SW 1271 (cell line): ENCODE data around the gene RIN3.
"Not testable (repeated sequence)": the region's sequence is repeated elsewhere in the genome, so short reads cannot be mapped to it uniquely, and the experiment has no call there.

Source experiments
- DNase-seq, 2 experiments: peaks; one replicate each; lab custom pipeline; 2025; lab: John Stamatoyannopoulos, UW

RIN3 gene

GRCh38 chr14:92627707-92628215, 114.2 kb downstream of the RIN3 start:
- DNase-seq = no peak

- no peak for DNase-seq
Measured at GRCh38 chr14:92628636-92629035, 115.1 kb downstream of the RIN3 start.

GRCh38 chr14:92630367-92630766, 116.8 kb downstream of the RIN3 start:
- no peak for DNase-seq

- no peak for DNase-seq
Measured at GRCh38 chr14:92631098-92631497, 117.5 kb downstream of the RIN3 start.

- no peak for DNase-seq
Measured at GRCh38 chr14:92632546-92633273, 119.1 kb downstream of the RIN3 start.

GRCh38 chr14:92633274-92633616, 119.7 kb downstream of the RIN3 start:
- no peak for DNase-seq

- no peak for DNase-seq
Measured at GRCh38 chr14:92633724-92634123, 120.1 kb downstream of the RIN3 start.

GRCh38 chr14:92635031-92635430, 121.5 kb downstream of the RIN3 start:
- DNase-seq = no peak

GRCh38 chr14:92635896-92636295, 122.3 kb downstream of the RIN3 start:
- no peak for DNase-seq

- DNase-seq = no peak
Measured at GRCh38 chr14:92637228-92637627, 123.6 kb downstream of the RIN3 start.

GRCh38 chr14:92637864-92638263, 124.3 kb downstream of the RIN3 start:
- no peak for DNase-seq

- DNase-seq = no peak
Measured at GRCh38 chr14:92638266-92638665, 124.7 kb downstream of the RIN3 start.

GRCh38 chr14:92638904-92639303, 125.3 kb downstream of the RIN3 start:
- DNase-seq = no peak

GRCh38 chr14:92639472-92640117, 126.0 kb downstream of the RIN3 start:
- not testable (repeated sequence) for DNase-seq

- DNase-seq = no peak
Measured at GRCh38 chr14:92641306-92641705, 127.7 kb downstream of the RIN3 start.

- no peak for DNase-seq
Measured at GRCh38 chr14:92644171-92644969, 130.8 kb downstream of the RIN3 start.

- DNase-seq = no peak
Measured at GRCh38 chr14:92644970-92645515, 131.5 kb downstream of the RIN3 start.

- no peak for DNase-seq
Measured at GRCh38 chr14:92645841-92646478, 132.4 kb downstream of the RIN3 start.

- no peak for DNase-seq
Measured at GRCh38 chr14:92646952-92647796, 133.6 kb downstream of the RIN3 start.

- no peak for DNase-seq
Measured at GRCh38 chr14:92647797-92648279, 134.3 kb downstream of the RIN3 start.

GRCh38 chr14:92649066-92649465, 135.5 kb downstream of the RIN3 start:
- DNase-seq = no peak
